Neutrophil (primary cell): ENCODE data around the gene PYDC1.
"Not testable (repeated sequence)": the region's sequence is repeated elsewhere in the genome, so short reads cannot be mapped to it uniquely, and the experiment has no call there.

Experiments
- H3K27ac ChIP-seq: fragments of 200-600 bp; sonication (generic); 2 replicates; pipeline ENCODE4 v1.5.1; 2016; ENCODE audit warnings: mild to moderate bottlenecking, moderate library complexity
- H3K27me3 ChIP-seq: fragments of 200-600 bp; sonication (generic); 2 replicates; pipeline ENCODE4 v1.6.0; 2016; ENCODE audit warnings: mild to moderate bottlenecking
- H3K36me3 ChIP-seq: fragments of 200-600 bp; sonication (generic); 2 replicates; pipeline ENCODE4 v1.5.1; 2017
- H3K4me1 ChIP-seq, 2 experiments: fragments of 200-600 bp in 1 of 2; sonication (generic) in 1 of 2; 1 replicate in 1 of 2; 2 replicates in 1 of 2; pipeline versions ENCODE4 v1.5.1 to v1.6.1; 2013 to 2016; ENCODE audit warnings: low read depth in 1 of 2, low read length in 1 of 2, mild to moderate bottlenecking in 1 of 2, moderate library complexity in 1 of 2; ENCODE audit not compliant: control insufficient read depth in 1 of 2, insufficient read depth in 1 of 2
- H3K4me3 ChIP-seq, 2 experiments: fragments of 200-600 bp in 1 of 2; sonication (generic) in 1 of 2; 1 replicate in 1 of 2; 2 replicates in 1 of 2; pipeline ENCODE4 v1.5.1; 2013 to 2016; ENCODE audit warnings: low read depth in 1 of 2, low read length in 1 of 2, mild to moderate bottlenecking in 1 of 2, moderate library complexity in 1 of 2
- H3K9me3 ChIP-seq: fragments of 200-600 bp; sonication (generic); 2 replicates; pipeline ENCODE4 v1.5.1; 2016
- CTCF ChIP-seq: fragments of 200-600 bp; sonication (generic); IDR thresholded peaks from 2 replicates; pipeline ENCODE4 v1.5.1; 2016; ENCODE audit warnings: antibody characterized with exemption

The PYDC1 gene

GRCh38 chr16:31246296-31246695 is 29.4 kb upstream of the PYDC1 start:
- no peak for TF ChIP-seq CTCF
- Histone ChIP-seq H3K4me3 (no peak overlapping the region), H3K36me3 (no peaks in the 10 kb centered on the region), H3K27me3 (no peaks in the 10 kb centered on the region), H3K27ac (no peak overlapping the region), H3K4me1 (peaks cover 41 to 42% of the 10 kb centered on the region in 2 experiments), H3K9me3 (no peaks in the 10 kb centered on the region)

DNA sequence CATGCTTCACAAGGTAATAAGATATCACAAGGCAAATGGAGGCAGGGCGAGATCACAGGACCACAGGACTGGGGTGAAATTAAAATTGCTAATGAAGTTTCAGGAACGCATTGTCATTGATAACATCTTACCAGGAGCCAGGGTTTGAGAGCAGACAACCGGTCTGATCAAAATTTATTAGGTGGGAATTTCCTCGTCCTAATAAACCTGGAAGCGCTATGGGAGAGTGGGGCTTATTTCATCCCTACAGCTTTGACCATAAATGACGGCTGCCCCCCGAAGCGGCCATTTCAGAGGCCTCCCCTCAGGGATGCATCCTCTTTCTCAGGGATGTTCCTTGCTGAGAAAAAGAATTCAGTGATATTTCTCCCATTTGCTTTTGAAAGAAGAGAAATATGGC is 28.7 kb upstream of the PYDC1 start:
- not testable (repeated sequence) for H3K27me3 ChIP-seq, H3K9me3 ChIP-seq, H3K36me3 ChIP-seq, H3K27ac ChIP-seq, H3K4me3 ChIP-seq
- peaks cover 36 to 40% of the 10 kb centered on the region in 2 experiments for H3K4me1 ChIP-seq

- Histone ChIP-seq H3K4me3 (peak overlapping the region; percentile 30 to 34), H3K4me1 (peaks cover 35 to 36% of the 10 kb centered on the region in 2 experiments), H3K36me3 (no peaks in the 10 kb centered on the region), H3K9me3 (no peaks in the 10 kb centered on the region), H3K27ac (peak overlapping the region; percentile 84), H3K27me3 (no peaks in the 10 kb centered on the region)
- TF ChIP-seq CTCF = no peak
These were observed 27.1 kb upstream of the PYDC1 start for GRCh38 chr16:31243734-31244670.

DNA sequence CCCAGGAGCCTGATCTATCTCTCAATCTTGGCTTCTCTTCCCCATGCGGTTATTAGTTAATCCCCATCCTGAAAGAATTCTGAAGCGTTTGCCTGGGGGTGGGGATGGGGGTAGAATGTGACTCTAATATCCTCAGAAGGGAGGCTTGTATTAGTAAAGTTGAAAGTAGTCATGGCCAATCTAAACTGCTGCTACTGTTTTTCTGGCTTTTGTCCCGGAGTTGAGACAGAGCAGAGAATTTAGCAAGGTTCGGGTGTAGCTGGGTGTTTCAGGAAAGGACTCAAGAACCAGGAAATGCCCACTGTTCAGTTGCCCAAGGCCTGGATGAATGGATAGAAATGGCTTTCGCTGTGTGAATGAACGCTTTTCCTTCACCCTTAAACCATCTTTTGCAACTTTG is 25.3 kb upstream of the PYDC1 start:
- no peak for TF ChIP-seq CTCF
- no peaks in the 10 kb centered on the region for H3K9me3 ChIP-seq
- peaks cover 35 to 36% of the 10 kb centered on the region in 2 experiments for H3K4me1 ChIP-seq
- H3K27me3 ChIP-seq = no peaks in the 10 kb centered on the region
- peak overlapping the region; percentile 84 for H3K27ac ChIP-seq
- no peak overlapping the region for H3K4me3 ChIP-seq
- H3K36me3 ChIP-seq = no peaks in the 10 kb centered on the region

DNA sequence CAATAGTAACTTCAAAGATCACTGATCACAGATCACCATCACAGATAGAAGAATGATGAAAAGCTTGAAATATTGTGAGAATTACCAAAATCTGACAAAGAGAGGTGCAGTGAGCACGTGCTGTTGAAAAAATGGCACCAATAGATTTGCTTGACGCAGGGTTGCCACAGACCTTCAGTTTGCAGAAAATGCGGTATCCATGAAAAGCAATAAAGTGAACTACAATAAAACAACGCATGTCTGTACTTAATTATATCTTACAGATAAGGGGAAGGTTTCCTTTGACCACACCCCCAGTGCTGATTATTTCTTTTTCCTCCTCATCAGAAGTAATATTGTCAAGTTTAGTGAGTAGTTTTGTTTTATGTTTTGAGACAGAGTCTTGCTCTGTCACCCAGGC is 21.1 kb upstream of the PYDC1 start:
- Histone ChIP-seq H3K36me3 (no peaks in the 10 kb centered on the region), H3K4me3 (no peak overlapping the region), H3K27me3 (no peaks in the 10 kb centered on the region), H3K9me3 (no peaks in the 10 kb centered on the region), H3K4me1 (peaks cover 16 to 19% of the 10 kb centered on the region in 2 experiments), H3K27ac (no peak overlapping the region)
- no peak for TF ChIP-seq CTCF

DNA sequence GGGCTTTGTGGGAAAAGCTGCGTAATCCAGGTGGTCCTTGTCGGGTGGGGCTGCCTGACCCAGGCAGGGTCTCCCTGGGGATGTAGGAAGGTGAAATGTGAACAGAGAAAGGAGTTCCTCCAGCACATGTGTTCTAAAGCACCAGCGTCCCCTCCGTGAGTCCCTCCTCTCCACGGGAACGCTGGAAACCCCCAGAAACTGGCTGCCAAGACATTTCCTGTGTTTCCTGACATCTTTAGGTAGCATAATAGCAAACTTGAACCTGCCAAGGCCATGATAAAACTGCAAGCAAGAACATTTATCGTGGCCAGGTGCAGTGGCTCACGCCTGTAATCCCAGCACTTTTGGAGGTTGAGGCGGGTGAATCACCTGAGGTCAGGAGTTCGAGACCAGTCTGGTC is 12.6 kb upstream of the PYDC1 start:
- Histone ChIP-seq H3K27ac (no peak overlapping the region), H3K4me1 (no peaks in the 10 kb centered on the region), H3K9me3 (no peaks in the 10 kb centered on the region), H3K36me3 (no peaks in the 10 kb centered on the region), H3K27me3 (no peaks in the 10 kb centered on the region), H3K4me3 (no peak overlapping the region)
- TF ChIP-seq CTCF = no peak
